ENCODE measurements around the gene P3R3URF.

The P3R3URF gene

DNA sequence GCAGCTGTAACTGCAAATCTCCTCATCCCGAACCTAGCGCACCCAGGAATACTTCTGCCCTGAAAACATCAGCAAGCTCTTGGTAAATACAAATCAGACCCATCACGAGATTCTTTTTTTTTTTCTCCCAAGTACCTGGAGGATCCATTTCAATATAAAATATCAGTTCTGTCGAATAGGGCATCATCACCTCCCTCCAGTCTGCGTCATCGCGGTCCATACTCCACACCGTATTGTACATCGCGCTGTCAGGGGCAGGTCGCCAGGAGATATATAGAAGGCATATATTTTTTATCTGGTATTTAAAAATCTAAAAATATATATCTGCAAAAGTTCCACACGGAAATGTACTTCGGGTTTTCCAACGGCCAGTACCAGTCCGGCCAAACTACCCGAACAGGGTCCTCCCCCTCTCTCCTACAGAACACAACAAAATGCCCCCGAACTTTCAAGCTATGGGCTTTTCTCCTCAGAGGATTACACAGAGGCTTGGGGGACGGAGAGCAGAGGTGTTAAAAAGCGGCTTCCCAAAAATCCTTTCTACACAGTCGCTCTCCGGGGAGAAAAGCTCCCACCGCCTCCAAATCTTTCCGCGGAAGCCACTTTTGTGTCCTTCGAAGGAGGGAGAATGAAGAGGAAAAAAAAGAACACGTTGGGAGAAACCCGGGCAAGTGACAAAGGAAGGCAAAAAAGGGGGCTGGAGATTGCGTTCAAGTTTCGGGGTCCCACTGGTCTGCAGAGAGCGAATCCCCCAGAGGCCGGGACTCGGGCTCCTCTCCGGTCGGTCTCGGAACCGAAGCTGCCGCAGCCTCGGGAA is 44.4 kb downstream of the P3R3URF start:
- DNase-seq: peak in 1 of 2 experiments; percentile 16

DNA sequence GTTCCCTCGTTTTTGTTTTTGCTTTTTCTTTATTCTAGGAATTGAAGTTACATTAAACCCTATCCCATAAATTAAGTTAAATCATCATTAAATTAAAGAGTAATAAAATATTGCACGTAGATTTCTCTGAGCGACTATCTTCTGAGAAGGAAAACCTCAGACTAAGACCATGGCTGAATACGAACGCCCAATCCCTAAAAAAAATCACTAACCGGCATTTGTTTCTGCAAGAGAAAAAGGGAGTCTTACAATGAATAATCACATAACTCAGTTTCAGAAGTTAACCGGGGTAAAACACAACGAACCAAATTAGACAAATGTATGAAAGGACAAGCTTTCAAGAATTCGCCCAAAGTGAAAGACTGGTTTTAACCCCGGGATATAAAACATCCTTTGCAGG is 45.2 kb downstream of the P3R3URF start:
- DNase-seq: no peak

DNA sequence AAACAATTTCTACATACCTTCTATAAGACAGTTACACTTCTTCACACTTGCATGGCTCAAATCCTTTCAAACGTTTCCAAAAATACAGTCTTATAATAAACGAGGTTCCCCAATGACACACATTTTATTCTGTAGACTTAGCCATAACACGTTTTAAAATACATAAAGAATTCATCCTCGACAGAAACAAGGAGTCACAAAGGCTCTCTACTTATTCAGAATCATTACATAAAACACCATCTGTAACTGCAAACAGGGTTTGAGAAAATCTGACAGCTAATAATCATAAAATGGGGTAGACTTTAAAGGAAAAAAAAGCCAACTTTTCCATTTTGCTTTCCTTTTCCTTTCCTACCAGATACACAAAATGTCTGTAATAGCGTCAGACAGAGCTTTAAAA is 45.7 kb downstream of the P3R3URF start:
- DNase-seq: no peak

DNA sequence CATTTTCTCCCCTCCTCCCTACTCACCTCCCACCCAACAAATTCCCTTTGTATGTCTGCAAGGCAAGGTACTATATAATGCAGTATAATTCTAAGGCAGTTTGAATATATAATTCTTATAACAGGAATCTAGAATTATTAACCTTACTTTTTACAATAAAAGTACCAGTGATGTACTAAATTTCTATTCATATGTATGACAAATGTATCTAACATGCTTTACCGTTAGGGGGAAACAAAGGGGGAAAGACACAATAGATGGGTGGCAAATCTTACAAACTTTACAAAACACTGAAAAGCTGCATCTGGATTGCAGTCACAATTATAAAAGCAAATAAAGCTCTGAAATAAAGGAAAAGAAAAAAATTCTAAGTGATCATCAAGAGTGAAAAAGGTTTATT is 46.2 kb downstream of the P3R3URF start:
- DNase-seq: no peak

DNA sequence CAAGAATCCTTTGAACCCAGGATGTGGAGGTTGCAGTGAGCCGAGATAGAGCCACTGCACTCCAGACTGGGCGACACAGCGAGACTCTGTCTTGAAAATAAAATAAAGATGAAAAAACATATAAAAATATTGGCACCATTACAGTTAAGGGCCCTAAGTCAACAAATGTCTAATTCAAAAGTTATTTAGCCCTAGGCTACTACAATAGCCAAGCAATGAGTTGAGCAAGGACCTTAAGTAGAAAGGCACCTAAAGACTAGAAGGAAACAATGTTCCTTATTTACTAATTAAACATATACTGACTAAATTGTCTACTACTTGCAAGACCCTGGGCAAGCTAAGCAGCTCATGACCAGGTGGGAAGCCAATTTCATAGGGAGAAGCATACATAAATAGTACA is 47.9 kb downstream of the P3R3URF start:
- no peak for DNase-seq

Data from NCI-H1930 (cell line).